Activated naive CD4-positive, alpha-beta T cell treated with anti-CD3 and anti-CD28 coated beads, Interleukin-2, amount 10 ng/mL, durations not matched to agents 7 days and 5 days (primary cell): ENCODE data around the gene BICRAL.
"Not testable (repeated sequence)": the region's sequence is repeated elsewhere in the genome, so short reads cannot be mapped to it uniquely, and the experiment has no call there.

Source experiments
- CTCF ChIA-PET: fragments of 350-600 bp; sonication (Branson Sonifier 250); formaldehyde crosslinking; loops from one replicate; lab custom pipeline; 2021; ENCODE audit warnings: antibody characterized with exemption; lab: Charles Lee
- DNase-seq: peaks from one replicate; pipeline ENCODE4 v3.0.0-alpha.2; 2020
- H3K27ac Mint-ChIP-seq: one replicate; pipeline ENCODE4 v1.8.0; 2021; ENCODE audit warnings: mild to moderate bottlenecking, moderate library complexity, mixed read lengths
- H3K27me3 Mint-ChIP-seq: one replicate; pipeline ENCODE4 v1.8.0; 2021; ENCODE audit warnings: mild to moderate bottlenecking, mixed read lengths
- H3K36me3 Mint-ChIP-seq: one replicate; pipeline ENCODE4 v1.8.0; 2021; ENCODE audit warnings: mixed read lengths
- H3K4me1 Mint-ChIP-seq: one replicate; pipeline ENCODE4 v1.8.0; 2021; ENCODE audit warnings: mixed read lengths
- H3K4me3 Mint-ChIP-seq: one replicate; pipeline ENCODE4 v1.8.0; 2021; ENCODE audit warnings: mild to moderate bottlenecking, moderate library complexity, mixed read lengths
- H3K9me3 Mint-ChIP-seq: one replicate; pipeline ENCODE4 v1.8.0; 2021; ENCODE audit warnings: mixed read lengths

BICRAL gene

DNA sequence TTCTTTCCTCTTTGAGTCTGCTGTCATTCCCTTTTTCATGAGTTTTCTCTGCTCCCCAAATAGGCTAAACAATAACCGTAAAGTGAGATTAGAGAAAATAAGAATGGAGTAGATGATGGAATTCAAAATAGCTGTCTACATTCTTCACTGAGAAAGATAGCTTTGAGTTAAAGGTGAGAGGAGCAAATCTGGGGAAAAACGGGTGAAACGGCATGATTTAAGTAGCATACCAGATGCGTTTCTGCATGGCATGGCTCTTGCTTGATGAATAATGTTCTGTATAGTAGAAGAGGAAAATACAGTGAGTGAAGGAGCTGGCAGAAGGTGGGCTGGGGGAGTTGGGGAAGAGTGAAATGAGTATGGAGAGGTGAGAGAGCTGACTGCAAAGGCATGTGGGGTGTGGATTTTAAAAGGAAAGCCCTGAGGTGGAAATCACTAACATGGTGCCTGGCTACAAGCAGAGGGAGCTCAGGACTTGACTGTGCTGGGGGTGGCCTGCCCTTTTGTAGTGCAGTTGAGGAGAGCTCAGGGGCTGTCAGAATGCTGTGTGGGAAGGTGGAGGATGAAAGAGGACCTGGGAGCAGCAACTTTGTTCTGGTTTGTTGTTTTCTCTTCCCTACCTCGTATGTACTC lies 8.8 kb downstream of the BICRAL start:
- CTCF ChIA-PET = no interaction called here
- Mint-ChIP-seq H3K36me3 (peaks cover 21% of the 10 kb centered on the region), H3K4me3 (no peak overlapping the region), H3K9me3 (no peaks in the 10 kb centered on the region), H3K27ac (no peak overlapping the region), H3K27me3 (no peaks in the 10 kb centered on the region), H3K4me1 (peaks cover 17% of the 10 kb centered on the region)
- DNase-seq = no peak

DNA sequence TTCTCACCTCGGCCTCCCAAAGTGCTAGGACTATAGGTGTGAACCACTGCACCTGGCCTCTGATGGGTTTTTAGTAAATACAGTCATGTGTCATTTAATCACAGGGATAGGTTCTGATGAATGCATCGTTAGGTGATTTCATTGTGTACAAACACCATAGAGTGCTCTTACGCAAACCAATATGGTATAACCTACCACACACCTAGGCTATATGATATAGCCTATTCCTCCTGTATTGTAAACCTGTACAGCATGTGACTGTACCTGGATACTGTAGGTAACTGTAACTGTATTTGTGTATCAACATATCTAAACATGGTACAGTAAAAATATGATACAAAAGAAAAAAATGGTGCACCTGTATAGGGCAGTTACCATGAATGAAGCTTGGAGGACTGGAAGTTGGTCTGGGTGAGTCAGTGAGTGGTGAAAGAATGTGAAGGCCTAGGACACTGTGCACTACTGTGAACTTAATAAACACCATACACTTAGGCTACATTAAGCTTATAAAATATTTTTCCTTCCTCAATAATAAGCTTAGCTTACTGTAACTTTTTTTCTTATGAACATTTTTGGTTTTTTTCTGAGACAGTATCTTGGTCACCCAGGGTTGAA lies 10.0 kb downstream of the BICRAL start:
- Mint-ChIP-seq H3K27me3 (no peaks in the 10 kb centered on the region), H3K4me1 (peaks cover 25% of the 10 kb centered on the region), H3K4me3 (no peak overlapping the region), H3K36me3 (peaks cover 21% of the 10 kb centered on the region), H3K27ac (no peak overlapping the region), H3K9me3 (no peaks in the 10 kb centered on the region)
- CTCF ChIA-PET = interaction anchor here (1.1 kb wide), 1 partner anchor 130 kb away, joined by 3 read pairs; no protein-coding TSS in a partner anchor
- no peak for DNase-seq

- Mint-ChIP-seq H3K4me1 (peaks cover 14% of the 10 kb centered on the region), H3K27ac (no peak overlapping the region), H3K27me3 (no peaks in the 10 kb centered on the region), H3K9me3 (no peaks in the 10 kb centered on the region), H3K36me3 (peaks cover 6% of the 10 kb centered on the region), H3K4me3 (no peak overlapping the region)
- CTCF ChIA-PET = no interaction called here
- no peak for DNase-seq
Measured at GRCh38 chr6:42795651-42796050, 13.8 kb downstream of the BICRAL start.

- no peak for DNase-seq
- H3K27ac Mint-ChIP-seq = no peak overlapping the region
- peaks cover 10% of the 10 kb centered on the region for H3K4me1 Mint-ChIP-seq
- CTCF ChIA-PET = no interaction called here
- H3K9me3 Mint-ChIP-seq = no peaks in the 10 kb centered on the region
- H3K36me3 Mint-ChIP-seq = peaks cover 5% of the 10 kb centered on the region
- no peaks in the 10 kb centered on the region for H3K27me3 Mint-ChIP-seq
- H3K4me3 Mint-ChIP-seq = no peak overlapping the region
Measured at GRCh38 chr6:42796171-42796570, 14.3 kb downstream of the BICRAL start.

DNA sequence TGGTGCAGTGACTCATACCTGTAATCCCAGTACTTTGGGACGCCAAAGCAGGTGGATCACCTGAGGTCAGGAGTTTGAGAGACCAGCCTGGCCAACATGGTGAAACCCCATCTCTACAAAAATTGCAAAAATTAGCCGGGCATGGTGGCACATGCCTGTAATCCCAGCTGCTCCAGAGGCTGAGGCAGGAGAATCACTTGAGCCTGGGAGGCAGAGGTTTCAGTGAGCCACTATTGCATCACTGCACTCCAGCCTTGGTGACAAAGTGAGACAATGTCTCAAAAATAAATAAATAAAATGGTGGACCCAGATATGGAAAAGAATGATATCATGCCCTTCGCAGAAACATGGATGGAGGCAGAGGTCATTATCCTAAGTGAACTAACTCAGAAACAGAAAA lies 15.8 kb downstream of the BICRAL start:
- not testable (repeated sequence) for H3K27me3 Mint-ChIP-seq, H3K9me3 Mint-ChIP-seq, H3K4me3 Mint-ChIP-seq, DNase-seq, H3K27ac Mint-ChIP-seq, H3K36me3 Mint-ChIP-seq, H3K4me1 Mint-ChIP-seq
- CTCF ChIA-PET = interaction anchor here (0.6 kb wide), 1 partner anchor 256 kb away, joined by 3 read pairs; no protein-coding TSS in a partner anchor

GRCh38 chr6:42805297-42805861 lies 23.5 kb downstream of the BICRAL start:
- peaks cover 10% of the 10 kb centered on the region for H3K36me3 Mint-ChIP-seq
- no peaks in the 10 kb centered on the region for H3K9me3 Mint-ChIP-seq
- no peaks in the 10 kb centered on the region for H3K27me3 Mint-ChIP-seq
- H3K27ac Mint-ChIP-seq = no peak overlapping the region
- no peak for DNase-seq
- no peak overlapping the region for H3K4me3 Mint-ChIP-seq
- CTCF ChIA-PET = no interaction called here
- H3K4me1 Mint-ChIP-seq = peaks cover 3% of the 10 kb centered on the region

DNA sequence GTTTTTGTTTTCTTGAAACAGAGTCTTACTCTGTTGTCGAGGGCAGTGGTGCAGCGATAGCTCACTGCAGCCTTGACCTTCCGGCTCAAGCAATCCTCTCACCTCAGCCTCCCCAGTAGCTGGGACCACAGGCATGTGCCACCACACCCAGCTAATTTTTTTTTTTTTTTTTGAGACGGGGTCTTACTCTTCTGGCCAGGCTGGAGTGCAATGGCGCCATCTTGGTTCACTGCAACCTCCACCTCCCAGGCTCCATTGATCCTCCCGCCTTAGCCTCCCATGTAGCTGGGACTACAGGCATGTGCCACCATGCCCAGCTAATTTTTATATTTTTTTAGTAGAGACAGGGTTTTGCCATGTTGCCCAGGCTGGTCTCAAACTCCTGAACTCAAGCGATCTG lies 24.5 kb downstream of the BICRAL start:
- H3K27me3 Mint-ChIP-seq, DNase-seq, H3K4me3 Mint-ChIP-seq, H3K9me3 Mint-ChIP-seq, H3K27ac Mint-ChIP-seq, CTCF ChIA-PET, H3K4me1 Mint-ChIP-seq: not testable (repeated sequence)
- peaks cover 15% of the 10 kb centered on the region for H3K36me3 Mint-ChIP-seq

- Mint-ChIP-seq H3K36me3 (peaks cover 17% of the 10 kb centered on the region), H3K4me1 (no peaks in the 10 kb centered on the region), H3K9me3 (no peaks in the 10 kb centered on the region), H3K27ac (no peak overlapping the region), H3K27me3 (no peaks in the 10 kb centered on the region), H3K4me3 (no peak overlapping the region)
- CTCF ChIA-PET = no interaction called here
- no peak for DNase-seq
Measured at GRCh38 chr6:42808492-42809483, 26.9 kb downstream of the BICRAL start.

GRCh38 chr6:42813074-42813645 lies 31.3 kb downstream of the BICRAL start:
- no peak overlapping the region for H3K27ac Mint-ChIP-seq
- H3K4me3 Mint-ChIP-seq = no peak overlapping the region
- DNase-seq = no peak
- H3K4me1 Mint-ChIP-seq = no peaks in the 10 kb centered on the region
- H3K27me3 Mint-ChIP-seq = no peaks in the 10 kb centered on the region
- peaks cover 21% of the 10 kb centered on the region for H3K36me3 Mint-ChIP-seq
- no peaks in the 10 kb centered on the region for H3K9me3 Mint-ChIP-seq
- CTCF ChIA-PET = interaction anchor here (0.6 kb wide), 1 partner anchor 302 kb away, joined by 5 read pairs; no protein-coding TSS in a partner anchor

GRCh38 chr6:42813906-42814444 lies 32.1 kb downstream of the BICRAL start:
- Mint-ChIP-seq H3K27ac (peak overlapping the region; percentile 33), H3K36me3 (peaks cover 15% of the 10 kb centered on the region), H3K4me1 (no peaks in the 10 kb centered on the region), H3K27me3 (no peaks in the 10 kb centered on the region), H3K9me3 (no peaks in the 10 kb centered on the region), H3K4me3 (no peak overlapping the region)
- DNase-seq = no peak
- CTCF ChIA-PET = no interaction called here

GRCh38 chr6:42815726-42816125 lies 33.9 kb downstream of the BICRAL start:
- H3K27ac Mint-ChIP-seq, H3K4me1 Mint-ChIP-seq, CTCF ChIA-PET, H3K4me3 Mint-ChIP-seq, DNase-seq, H3K9me3 Mint-ChIP-seq, H3K27me3 Mint-ChIP-seq: not testable (repeated sequence)
- peaks cover 11% of the 10 kb centered on the region for H3K36me3 Mint-ChIP-seq

DNA sequence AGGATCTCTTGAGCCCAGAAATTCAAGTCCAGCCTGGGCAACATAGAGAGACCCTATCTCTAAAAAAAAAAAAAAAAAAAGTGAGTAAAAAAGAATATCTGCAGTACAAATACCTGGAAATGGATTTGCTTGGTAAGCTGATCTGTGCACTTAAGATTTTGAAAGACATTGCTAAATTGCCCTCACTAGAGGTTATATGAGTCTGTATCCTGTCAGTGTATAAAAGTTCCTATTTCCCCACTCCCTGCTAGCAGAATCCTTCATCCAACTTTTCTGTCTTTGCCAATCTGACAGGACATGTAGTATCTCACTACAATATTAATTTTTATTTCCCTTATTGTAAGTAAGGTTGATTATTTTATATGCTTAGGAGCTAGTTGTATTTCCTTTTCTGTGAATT lies 36.1 kb downstream of the BICRAL start:
- Mint-ChIP-seq H3K4me1 (peaks cover 7% of the 10 kb centered on the region), H3K36me3 (peaks cover 7% of the 10 kb centered on the region), H3K27me3 (no peaks in the 10 kb centered on the region), H3K9me3 (no peaks in the 10 kb centered on the region), H3K4me3 (no peak overlapping the region), H3K27ac (no peak overlapping the region)
- CTCF ChIA-PET = no interaction called here
- DNase-seq = no peak

DNA sequence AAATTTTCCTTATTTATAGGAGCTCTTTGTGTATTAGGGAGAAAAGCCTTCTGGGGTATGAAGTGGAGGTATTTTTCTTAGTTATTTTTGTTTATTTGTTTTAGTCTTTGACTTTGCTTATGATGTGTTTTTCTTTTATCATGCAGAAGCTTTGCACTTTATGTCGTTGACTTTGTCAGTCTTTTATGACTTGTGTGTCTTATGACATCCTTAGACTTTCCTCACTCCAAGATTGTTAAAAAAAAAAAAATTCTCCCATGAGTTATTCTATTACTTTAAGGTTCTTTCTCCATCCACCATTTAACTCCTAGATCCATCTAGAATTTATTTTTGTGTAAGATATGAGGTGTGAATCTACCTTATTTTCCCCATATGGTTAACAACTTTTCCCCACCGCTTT lies 36.6 kb downstream of the BICRAL start:
- Mint-ChIP-seq H3K4me3 (no peak overlapping the region), H3K27ac (no peak overlapping the region), H3K4me1 (peaks cover 7% of the 10 kb centered on the region), H3K27me3 (no peaks in the 10 kb centered on the region), H3K36me3 (peaks cover 4% of the 10 kb centered on the region), H3K9me3 (no peaks in the 10 kb centered on the region)
- DNase-seq = no peak
- CTCF ChIA-PET = interaction anchor here (0.7 to 0.9 kb wide), 2 partner anchors 78 to 518 kb away, joined by 3 to 4 read pairs; no protein-coding TSS in a partner anchor
